ENCODE results near the gene UBE3C.
"Not testable (repeated sequence)": the region's sequence is repeated elsewhere in the genome, so short reads cannot be mapped to it uniquely, and the experiment has no call there.

UBE3C gene

GRCh38 chr7:157120181-157120580, 18.5 kb upstream of the UBE3C start:
- TF ChIP-seq JUND (IDR thresholded peaks at IDR 0.05; ENCODE audit: low read depth): no peak
- in situ Hi-C loops (cut with HindIII; ENCODE audit: low pct_unique_long_range_greater_than_20kb, low sequenced_read_pairs): no loop called here
- DNase-seq (ENCODE audit: low read depth in 1 of 2, low spot score in 1 of 2): no peak

GRCh38 chr7:157121184-157121715, 17.5 kb upstream of the UBE3C start:
- no peak for DNase-seq (ENCODE audit: low read depth in 1 of 2, low spot score in 1 of 2)
- in situ Hi-C loops (cut with HindIII; ENCODE audit: low pct_unique_long_range_greater_than_20kb, low sequenced_read_pairs): no loop called here
- TF ChIP-seq JUND (IDR thresholded peaks at IDR 0.05; ENCODE audit: low read depth): no peak

GRCh38 chr7:157122800-157123495, 15.8 kb upstream of the UBE3C start:
- TF ChIP-seq JUND (IDR thresholded peaks at IDR 0.05; ENCODE audit: low read depth): no peak
- in situ Hi-C loops (cut with HindIII; ENCODE audit: low pct_unique_long_range_greater_than_20kb, low sequenced_read_pairs): no loop called here

GRCh38 chr7:157124690-157125089, 14.0 kb upstream of the UBE3C start:
- TF ChIP-seq JUND (IDR thresholded peaks at IDR 0.05; ENCODE audit: low read depth): no peak
- DNase-seq (ENCODE audit: low read depth in 1 of 2, low spot score in 1 of 2): no peak
- in situ Hi-C loops (cut with HindIII; ENCODE audit: low pct_unique_long_range_greater_than_20kb, low sequenced_read_pairs): no loop called here

More at GRCh38 chr7:157122800-157123495, 15.8 kb upstream of the UBE3C start:
- DNase-seq (ENCODE audit: low read depth in 1 of 2, low spot score in 1 of 2): no peak

GRCh38 chr7:157125376-157126223, 13.1 kb upstream of the UBE3C start:
- no peak for TF ChIP-seq JUND (IDR thresholded peaks at IDR 0.05; ENCODE audit: low read depth)
- DNase-seq (ENCODE audit: low read depth in 1 of 2, low spot score in 1 of 2): no peak
- in situ Hi-C loops (cut with HindIII; ENCODE audit: low pct_unique_long_range_greater_than_20kb, low sequenced_read_pairs): no loop called here

GRCh38 chr7:157126921-157127320, 11.8 kb upstream of the UBE3C start:
- DNase-seq (ENCODE audit: low read depth in 1 of 2, low spot score in 1 of 2): no peak
- in situ Hi-C loops (cut with HindIII; ENCODE audit: low pct_unique_long_range_greater_than_20kb, low sequenced_read_pairs): no loop called here
- TF ChIP-seq JUND (IDR thresholded peaks at IDR 0.05; ENCODE audit: low read depth): no peak

- no peak for TF ChIP-seq JUND (IDR thresholded peaks at IDR 0.05; ENCODE audit: low read depth)
- peak in 1 of 2 experiments; percentile 63 for DNase-seq (ENCODE audit: low read depth in 1 of 2, low spot score in 1 of 2)
- in situ Hi-C loops (cut with HindIII; ENCODE audit: low pct_unique_long_range_greater_than_20kb, low sequenced_read_pairs): no loop called here
Observed at GRCh38 chr7:157129200-157129599, 9.5 kb upstream of the UBE3C start.

GRCh38 chr7:157129907-157130460, 8.7 kb upstream of the UBE3C start:
- in situ Hi-C loops (cut with HindIII; ENCODE audit: low pct_unique_long_range_greater_than_20kb, low sequenced_read_pairs): no loop called here
- TF ChIP-seq JUND (IDR thresholded peaks at IDR 0.05; ENCODE audit: low read depth): no peak
- no peak for DNase-seq (ENCODE audit: low read depth in 1 of 2, low spot score in 1 of 2)

- in situ Hi-C loops (cut with HindIII; ENCODE audit: low pct_unique_long_range_greater_than_20kb, low sequenced_read_pairs); DNase-seq (ENCODE audit: low read depth in 1 of 2, low spot score in 1 of 2): not testable (repeated sequence)
Observed at GRCh38 chr7:157130849-157131248, 7.9 kb upstream of the UBE3C start.

GRCh38 chr7:157132796-157133195, 5.9 kb upstream of the UBE3C start:
- TF ChIP-seq JUND (IDR thresholded peaks at IDR 0.05; ENCODE audit: low read depth): no peak
- in situ Hi-C loops (cut with HindIII; ENCODE audit: low pct_unique_long_range_greater_than_20kb, low sequenced_read_pairs): no loop called here

GRCh38 chr7:157133304-157133703, 5.4 kb upstream of the UBE3C start:
- DNase-seq (ENCODE audit: low read depth in 1 of 2, low spot score in 1 of 2): no peak
- TF ChIP-seq JUND (IDR thresholded peaks at IDR 0.05; ENCODE audit: low read depth): no peak
- in situ Hi-C loops (cut with HindIII; ENCODE audit: low pct_unique_long_range_greater_than_20kb, low sequenced_read_pairs): no loop called here

More at GRCh38 chr7:157132796-157133195, 5.9 kb upstream of the UBE3C start:
- peak in 1 of 2 experiments; percentile 76 for DNase-seq (ENCODE audit: low read depth in 1 of 2, low spot score in 1 of 2)

GRCh38 chr7:157136372-157136771, 2.4 kb upstream of the UBE3C start:
- peak in 1 of 2 experiments; percentile 45 for DNase-seq (ENCODE audit: low read depth in 1 of 2, low spot score in 1 of 2)
- no peak for TF ChIP-seq JUND (IDR thresholded peaks at IDR 0.05; ENCODE audit: low read depth)
- in situ Hi-C loops (cut with HindIII; ENCODE audit: low pct_unique_long_range_greater_than_20kb, low sequenced_read_pairs): no loop called here

GRCh38 chr7:157138101-157138423, 664 bp upstream of the UBE3C start:
- DNase-seq (ENCODE audit: low read depth in 1 of 2, low spot score in 1 of 2): no peak
- in situ Hi-C loops (cut with HindIII; ENCODE audit: low pct_unique_long_range_greater_than_20kb, low sequenced_read_pairs): no loop called here
- no peak for TF ChIP-seq JUND (IDR thresholded peaks at IDR 0.05; ENCODE audit: low read depth)

All from T47D (cell line).